Loucy (cell line): ENCODE data around the gene SUPT6H.

Source experiments
- EZH2phosphoT487 ChIP-seq: fragments of 200-600 bp; IDR thresholded peaks from 2 replicates; pipeline ENCODE4 v1.6.1; 2018; ENCODE audit warnings: antibody characterized with exemption, mild to moderate bottlenecking, moderate library complexity, borderline replicate concordance
- TF ChIP-seq, protein P1 (sequence below): fragments of 200-600 bp; sonication (generic); conservative IDR thresholded peaks from 2 replicates; pipeline ENCODE4 v1.5.1; 2014; ENCODE audit warnings: mild to moderate bottlenecking, antibody characterized with exemption, low read length

DNA sequence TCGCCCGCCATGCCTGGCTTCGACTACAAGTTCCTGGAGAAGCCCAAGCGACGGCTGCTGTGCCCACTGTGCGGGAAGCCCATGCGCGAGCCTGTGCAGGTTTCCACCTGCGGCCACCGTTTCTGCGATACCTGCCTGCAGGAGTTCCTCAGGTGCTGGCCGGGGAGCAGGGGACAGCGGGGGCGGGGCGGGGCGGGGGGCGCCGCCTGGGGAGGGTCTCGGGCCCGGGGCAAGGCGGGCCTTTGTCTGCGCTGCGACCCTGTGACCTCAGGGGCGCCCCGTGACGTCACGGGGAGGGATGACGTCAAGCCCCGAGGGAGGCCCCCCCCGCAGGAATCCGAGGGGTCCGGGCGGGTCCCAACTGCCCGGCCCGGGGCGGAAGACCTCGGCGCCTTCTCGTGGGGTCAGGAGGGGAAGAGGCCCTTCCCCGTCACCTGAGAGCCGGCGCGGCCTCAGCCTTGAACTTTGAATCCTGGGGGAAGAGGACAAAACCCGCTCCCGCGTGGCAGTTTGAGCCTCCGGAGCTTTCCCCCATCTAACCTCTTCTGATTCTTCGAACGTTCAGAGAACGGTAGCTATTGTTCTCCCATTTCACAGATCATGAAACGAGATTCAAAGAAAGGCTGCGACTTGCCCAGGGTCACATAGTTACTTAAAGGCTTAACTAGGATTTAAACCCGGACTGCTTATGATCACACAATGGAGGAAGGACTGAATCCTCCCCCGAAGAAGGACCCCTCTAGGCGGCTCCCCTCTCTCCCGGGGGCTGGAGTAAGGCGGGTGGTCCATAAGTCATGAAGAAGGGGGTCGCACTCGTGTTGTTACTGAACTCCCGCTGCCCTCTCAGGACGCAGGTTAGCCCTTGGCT lies 82.3 kb downstream of the SUPT6H start:
- TF ChIP-seq, protein P1, sequence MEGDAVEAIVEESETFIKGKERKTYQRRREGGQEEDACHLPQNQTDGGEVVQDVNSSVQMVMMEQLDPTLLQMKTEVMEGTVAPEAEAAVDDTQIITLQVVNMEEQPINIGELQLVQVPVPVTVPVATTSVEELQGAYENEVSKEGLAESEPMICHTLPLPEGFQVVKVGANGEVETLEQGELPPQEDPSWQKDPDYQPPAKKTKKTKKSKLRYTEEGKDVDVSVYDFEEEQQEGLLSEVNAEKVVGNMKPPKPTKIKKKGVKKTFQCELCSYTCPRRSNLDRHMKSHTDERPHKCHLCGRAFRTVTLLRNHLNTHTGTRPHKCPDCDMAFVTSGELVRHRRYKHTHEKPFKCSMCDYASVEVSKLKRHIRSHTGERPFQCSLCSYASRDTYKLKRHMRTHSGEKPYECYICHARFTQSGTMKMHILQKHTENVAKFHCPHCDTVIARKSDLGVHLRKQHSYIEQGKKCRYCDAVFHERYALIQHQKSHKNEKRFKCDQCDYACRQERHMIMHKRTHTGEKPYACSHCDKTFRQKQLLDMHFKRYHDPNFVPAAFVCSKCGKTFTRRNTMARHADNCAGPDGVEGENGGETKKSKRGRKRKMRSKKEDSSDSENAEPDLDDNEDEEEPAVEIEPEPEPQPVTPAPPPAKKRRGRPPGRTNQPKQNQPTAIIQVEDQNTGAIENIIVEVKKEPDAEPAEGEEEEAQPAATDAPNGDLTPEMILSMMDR = no peak
- TF ChIP-seq EZH2phosphoT487 = no peak
